ENCODE results near the gene PTPRN2. TPM values are rescaled to one million over a fixed set of nuclear protein-coding genes. Genes with fewer than 3 reads are reported as not detected.
"Not testable (repeated sequence)": the region's sequence is repeated elsewhere in the genome, so short reads cannot be mapped to it uniquely, and the experiment has no call there.

PTPRN2 gene
- total RNA-seq, 1 donor from 2014 or later: 32.2 TPM

GRCh38 chr7:157848508-157849340 is 738.9 kb downstream of the PTPRN2 start:
- peaks cover 44% of the 10 kb centered on the region for H3K4me1 Mint-ChIP-seq
- no peaks in the 10 kb centered on the region for H3K9me3 Mint-ChIP-seq
- H3K4me3 Mint-ChIP-seq: no peak overlapping the region
- H3K27me3 Mint-ChIP-seq (ENCODE audit: low read depth): no peaks in the 10 kb centered on the region
- H3K27ac Mint-ChIP-seq (ENCODE audit: unreplicated experiment): no peak overlapping the region
- no peaks in the 10 kb centered on the region for H3K36me3 Mint-ChIP-seq (ENCODE audit: low read depth)
- no peak for TF ChIP-seq CTCF (conservative IDR thresholded peaks at IDR 0.05)
- no peak for DNase-seq (ENCODE audit: low read depth, low spot score)

- not testable (repeated sequence) for DNase-seq (ENCODE audit: low read depth, low spot score); H3K27ac Mint-ChIP-seq (ENCODE audit: unreplicated experiment); H3K27me3 Mint-ChIP-seq (ENCODE audit: low read depth); H3K4me3 Mint-ChIP-seq; H3K9me3 Mint-ChIP-seq; H3K36me3 Mint-ChIP-seq (ENCODE audit: low read depth)
- H3K4me1 Mint-ChIP-seq: peaks cover 52% of the 10 kb centered on the region
These were observed 739.7 kb downstream of the PTPRN2 start for GRCh38 chr7:157847756-157848487.

GRCh38 chr7:157846746-157847145 is 740.9 kb downstream of the PTPRN2 start:
- H3K27ac Mint-ChIP-seq (ENCODE audit: unreplicated experiment); H3K9me3 Mint-ChIP-seq; DNase-seq (ENCODE audit: low read depth, low spot score); H3K27me3 Mint-ChIP-seq (ENCODE audit: low read depth); H3K4me3 Mint-ChIP-seq; H3K36me3 Mint-ChIP-seq (ENCODE audit: low read depth): not testable (repeated sequence)
- H3K4me1 Mint-ChIP-seq: peaks cover 55% of the 10 kb centered on the region

GRCh38 chr7:157846271-157846670 is 741.4 kb downstream of the PTPRN2 start:
- Mint-ChIP-seq H3K27me3 (ENCODE audit: low read depth) (no peaks in the 10 kb centered on the region), H3K4me3 (no peak overlapping the region)
- no peak for DNase-seq (ENCODE audit: low read depth, low spot score)

GRCh38 chr7:157845203-157845835 is 742.3 kb downstream of the PTPRN2 start:
- Mint-ChIP-seq H3K27me3 (ENCODE audit: low read depth) (no peaks in the 10 kb centered on the region), H3K36me3 (ENCODE audit: low read depth) (no peaks in the 10 kb centered on the region), H3K4me1 (peaks cover 51% of the 10 kb centered on the region), H3K27ac (ENCODE audit: unreplicated experiment) (peak overlapping the region; percentile 27), H3K4me3 (no peak overlapping the region), H3K9me3 (no peaks in the 10 kb centered on the region)
- no peak for DNase-seq (ENCODE audit: low read depth, low spot score)
- TF ChIP-seq CTCF (conservative IDR thresholded peaks at IDR 0.05): no peak

More at GRCh38 chr7:157846271-157846670, 741.4 kb downstream of the PTPRN2 start:
- TF ChIP-seq CTCF (conservative IDR thresholded peaks at IDR 0.05): no peak
- no peaks in the 10 kb centered on the region for H3K36me3 Mint-ChIP-seq (ENCODE audit: low read depth)
- H3K9me3 Mint-ChIP-seq: no peaks in the 10 kb centered on the region
- H3K4me1 Mint-ChIP-seq: peaks cover 55% of the 10 kb centered on the region
- no peak overlapping the region for H3K27ac Mint-ChIP-seq (ENCODE audit: unreplicated experiment)

GRCh38 chr7:157844611-157845010 is 743.0 kb downstream of the PTPRN2 start:
- no peak for DNase-seq (ENCODE audit: low read depth, low spot score)
- H3K4me1 Mint-ChIP-seq: peaks cover 51% of the 10 kb centered on the region
- H3K4me3 Mint-ChIP-seq: peak overlapping the region; percentile 29
- no peak for TF ChIP-seq CTCF (conservative IDR thresholded peaks at IDR 0.05)
- H3K27me3 Mint-ChIP-seq (ENCODE audit: low read depth): no peaks in the 10 kb centered on the region
- no peaks in the 10 kb centered on the region for H3K36me3 Mint-ChIP-seq (ENCODE audit: low read depth)
- no peaks in the 10 kb centered on the region for H3K9me3 Mint-ChIP-seq
- peak overlapping the region; percentile 93 for H3K27ac Mint-ChIP-seq (ENCODE audit: unreplicated experiment)
